Chondrocyte (in vitro differentiated cells): ENCODE data around the gene CDC42BPB. TPM values are rescaled to one million over a fixed set of nuclear protein-coding genes. Genes with fewer than 3 reads are reported as not detected.
A peak's percentile ranks its signal among the peaks of the same experiment; 100 is the strongest.

Experiments used
- DNase-seq: peaks from one replicate; pipeline ENCODE4 v3.0.0; 2021; ENCODE audit warnings: mixed read lengths, low spot score
- H3K27ac Mint-ChIP-seq: one replicate; pipeline ENCODE4 v1.8.0; 2021; ENCODE audit warnings: mild to moderate bottlenecking, moderate library complexity, mixed read lengths; ENCODE audit not compliant: unreplicated experiment
- H3K27me3 Mint-ChIP-seq: 2 replicates; pipeline ENCODE4 v1.8.0; 2021; ENCODE audit warnings: low read depth, mixed read lengths
- H3K36me3 Mint-ChIP-seq: 2 replicates; pipeline ENCODE4 v1.8.0; 2021; ENCODE audit warnings: low read depth, mixed read lengths
- H3K4me1 Mint-ChIP-seq: 2 replicates; pipeline ENCODE4 v1.8.0; 2021; ENCODE audit warnings: low read depth, mild to moderate bottlenecking, mixed read lengths
- H3K4me3 Mint-ChIP-seq: one replicate; pipeline ENCODE4 v1.8.0; 2021; ENCODE audit warnings: mild to moderate bottlenecking, moderate library complexity, mixed read lengths; ENCODE audit not compliant: unreplicated experiment
- H3K9me3 Mint-ChIP-seq: 2 replicates; pipeline ENCODE4 v1.8.0; 2021; ENCODE audit warnings: low read depth, mixed read lengths
- CTCF ChIP-seq: fragments of 200-600 bp; sonication (generic); IDR thresholded peaks from 2 replicates; pipeline ENCODE4 v1.5.0; 2021; ENCODE audit warnings: antibody characterized with exemption, mild to moderate bottlenecking, moderate library complexity
- total RNA-seq: library from RNA; stranded (reverse); gene quantifications from 3 replicates; pipeline ENCODE4 v1.2.1, GENCODE V29; 2021

Gene CDC42BPB
- total RNA-seq, 1 donor from 2014 or later, result 106 TPM

- Mint-ChIP-seq H3K27me3 (no peaks in the 10 kb centered on the region), H3K27ac (no peak overlapping the region), H3K4me3 (no peak overlapping the region), H3K9me3 (no peaks in the 10 kb centered on the region), H3K36me3 (peaks cover 43% of the 10 kb centered on the region), H3K4me1 (no peaks in the 10 kb centered on the region)
- DNase-seq, result peak; percentile 36
- no peak for TF ChIP-seq CTCF
Observed at GRCh38 chr14:102965971-102966655, 91.2 kb downstream of the CDC42BPB start.

- Mint-ChIP-seq H3K9me3 (no peaks in the 10 kb centered on the region), H3K36me3 (peaks cover 46% of the 10 kb centered on the region)
Observed at GRCh38 chr14:102965282-102965681, 92.1 kb downstream of the CDC42BPB start.

GRCh38 chr14:102964152-102964730 lies 93.1 kb downstream of the CDC42BPB start:
- Mint-ChIP-seq H3K4me1 (no peaks in the 10 kb centered on the region), H3K36me3 (peaks cover 44% of the 10 kb centered on the region), H3K27me3 (no peaks in the 10 kb centered on the region), H3K27ac (no peak overlapping the region), H3K4me3 (no peak overlapping the region), H3K9me3 (no peaks in the 10 kb centered on the region)
- TF ChIP-seq CTCF, result no peak
- peak; percentile 83 for DNase-seq

More at GRCh38 chr14:102965282-102965681, 92.1 kb downstream of the CDC42BPB start:
- Mint-ChIP-seq H3K4me3 (no peak overlapping the region), H3K4me1 (no peaks in the 10 kb centered on the region), H3K27ac (no peak overlapping the region), H3K27me3 (no peaks in the 10 kb centered on the region)
- no peak for TF ChIP-seq CTCF
- DNase-seq, result no peak

GRCh38 chr14:102962111-102962627 lies 95.2 kb downstream of the CDC42BPB start:
- Mint-ChIP-seq H3K27ac (no peak overlapping the region), H3K36me3 (peaks cover 40% of the 10 kb centered on the region), H3K9me3 (no peaks in the 10 kb centered on the region), H3K27me3 (no peaks in the 10 kb centered on the region), H3K4me1 (no peaks in the 10 kb centered on the region), H3K4me3 (no peak overlapping the region)
- no peak for TF ChIP-seq CTCF
- DNase-seq, result no peak

GRCh38 chr14:102958461-102958860 lies 98.9 kb downstream of the CDC42BPB start:
- no peak overlapping the region for H3K27ac Mint-ChIP-seq
- no peaks in the 10 kb centered on the region for H3K9me3 Mint-ChIP-seq
- TF ChIP-seq CTCF, result no peak
- no peaks in the 10 kb centered on the region for H3K4me1 Mint-ChIP-seq
- peaks cover 33% of the 10 kb centered on the region for H3K36me3 Mint-ChIP-seq
- H3K27me3 Mint-ChIP-seq, result no peaks in the 10 kb centered on the region
- no peak overlapping the region for H3K4me3 Mint-ChIP-seq
- no peak for DNase-seq
